PC-3 (cell line): ENCODE data around the gene LYG2.
"Not testable (repeated sequence)": the region's sequence is repeated elsewhere in the genome, so short reads cannot be mapped to it uniquely, and the experiment has no call there.

Source experiments
- CTCF ChIP-seq: fragments of 300-600 bp; sonication (generic); conservative IDR thresholded peaks from 2 replicates; pipeline ENCODE4 v1.5.1; 2017; ENCODE audit warnings: antibody characterized with exemption, low read depth, mild to moderate bottlenecking, low read length
- EZH2 ChIP-seq: fragments of 300-600 bp; sonication (generic); IDR thresholded peaks from one replicate; pipeline ENCODE4 v1.6.1; 2017; ENCODE audit warnings: antibody characterized with exemption, mild to moderate bottlenecking, low read length; ENCODE audit not compliant: unreplicated experiment
- EZH2phosphoT487 ChIP-seq: fragments of 300-600 bp; sonication (generic); IDR thresholded peaks from 2 replicates; pipeline ENCODE4 v1.6.1; 2018; ENCODE audit warnings: mild to moderate bottlenecking, antibody characterized with exemption, low read length, borderline replicate concordance

- TF ChIP-seq CTCF, EZH2phosphoT487, EZH2: not testable (repeated sequence)
Observed at GRCh38 chr2:99301097-99301496, 45.6 kb upstream of the LYG2 start, which contains the start of gene LYG1.
